Lung (tissue), 12 donors: Measurements from ENCODE around the gene PPP1R3D. TPM values are rescaled to one million over a fixed set of nuclear protein-coding genes. Genes with fewer than 3 reads are reported as not detected.
A peak's percentile ranks its signal among the peaks of the same experiment; 100 is the strongest.

ENCODE experiments used
- ATAC-seq: fragments of 200-7000 bp; cut with Tn5 transposase; one replicate; pipeline ENCODE4 v1.9.1; 2020; ENCODE audit warnings: moderate number of reproducible peaks; ENCODE audit not compliant: insufficient read depth, low FRiP score
- DNase-seq, 3 donors: peaks; one replicate each; pipeline ENCODE4 v3.0.0-alpha.2; 2013 to 2017
- H3K27ac ChIP-seq, 2 donors: one replicate each; pipeline ENCODE4 v1.5.1; 2013; ENCODE audit warnings: mild to moderate bottlenecking in 2 of 2, moderate library complexity in 2 of 2, control low read depth in 1 of 2, inconsistent platforms in 1 of 2, low read depth in 1 of 2, low read length in 1 of 2
- H3K27me3 ChIP-seq, 3 donors: one replicate each; pipeline ENCODE4 v1.5.1; 2013; ENCODE audit warnings: low read length in 2 of 3; ENCODE audit not compliant: control insufficient read depth in 3 of 3, insufficient read depth in 3 of 3
- H3K36me3 ChIP-seq, 4 donors: one replicate each; pipeline ENCODE4 v1.5.1; 2013; ENCODE audit warnings: low read length in 4 of 4, mild to moderate bottlenecking in 1 of 4, moderate library complexity in 1 of 4; ENCODE audit not compliant: control insufficient read depth in 4 of 4, insufficient read depth in 4 of 4
- H3K4me1 ChIP-seq, 5 donors: one replicate each; pipeline ENCODE4 v1.5.1; 2013; ENCODE audit warnings: low read length in 5 of 5, mild to moderate bottlenecking in 2 of 5, moderate library complexity in 1 of 5; ENCODE audit not compliant: control insufficient read depth in 5 of 5, insufficient read depth in 5 of 5
- H3K4me3 ChIP-seq: one replicate; pipeline ENCODE4 v1.5.1; 2013; ENCODE audit warnings: mild to moderate bottlenecking, control low read depth, moderate library complexity
- H3K9ac ChIP-seq, 2 donors: one replicate each; pipeline ENCODE4 v1.5.1; 2013; ENCODE audit warnings: low read length in 2 of 2, control low read depth in 1 of 2; ENCODE audit not compliant: insufficient read depth in 1 of 2
- H3K9me3 ChIP-seq, 4 donors: one replicate each; pipeline ENCODE4 v1.5.1; 2013; ENCODE audit warnings: low read length in 3 of 4, mild to moderate bottlenecking in 1 of 4, moderate library complexity in 1 of 4; ENCODE audit not compliant: control insufficient read depth in 4 of 4, insufficient read depth in 3 of 4
- WGBS, 2 donors: extraction: QIAGEN DNeasy Blood & Tissue Kit; methylation state at CpG; one replicate each; pipeline ENCODE4 v1.1.7; 2013; 5-methylcytosine and 5-hydroxymethylcytosine counted together
- polyA plus RNA-seq, 2 donors: library from polyadenylated mRNA; stranded (reverse); fragments of 200-250 nt; gene quantifications; one replicate each; pipeline ENCODE4 v1.2.1, GENCODE V29; 2013
- total RNA-seq, 2 donors: library from RNA; depleted of rRNA in 1 of 2; stranded (reverse); fragments of >200 nt in 1 of 2; gene quantifications; one replicate each; pipeline ENCODE4 v1.2.1, GENCODE V29; 2014 to 2021
- TF ChIP-seq, protein P1 (sequence below): IDR thresholded peaks from 2 replicates; pipeline ENCODE4 v1.5.1; 2012; ENCODE audit warnings: mild to moderate bottlenecking; ENCODE audit errors: control extremely low read depth, extremely low read depth
- donor health status: control.
- donor health status: control.
- donor health status: Bipolar disorder and iron deficiency.
- donor health status: healthy.
- donor health status: DM: yes; HTN: yes; CAD: no.

Gene PPP1R3D
- total and polyA plus RNA-seq, 4 donors, result 3.8 to 11.8 (median 8.1) TPM

DNA sequence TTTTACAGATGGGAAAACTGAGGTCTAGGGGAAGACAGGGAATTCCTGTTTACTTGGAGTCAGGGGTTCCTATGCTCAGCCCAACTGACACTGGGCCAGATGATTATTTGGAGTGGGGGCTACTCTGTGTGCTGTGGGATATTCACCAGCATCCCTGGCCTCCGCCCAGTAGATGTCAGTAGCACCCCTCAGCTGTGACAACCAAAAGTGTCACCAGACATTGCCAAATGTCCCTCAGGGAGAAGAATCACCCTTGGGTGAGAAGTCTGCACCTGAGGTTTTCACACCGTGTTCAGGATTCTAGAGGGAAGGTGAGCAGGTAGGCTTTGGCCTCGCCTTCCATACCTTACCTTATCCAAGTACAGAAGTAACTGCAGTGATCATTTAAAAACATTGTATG is 45.8 kb upstream of the PPP1R3D start:
- ATAC-seq, result no peak
- 80 to 91% methylated on average over 3 of the region's 3 CpGs for WGBS, 2 donors

DNA sequence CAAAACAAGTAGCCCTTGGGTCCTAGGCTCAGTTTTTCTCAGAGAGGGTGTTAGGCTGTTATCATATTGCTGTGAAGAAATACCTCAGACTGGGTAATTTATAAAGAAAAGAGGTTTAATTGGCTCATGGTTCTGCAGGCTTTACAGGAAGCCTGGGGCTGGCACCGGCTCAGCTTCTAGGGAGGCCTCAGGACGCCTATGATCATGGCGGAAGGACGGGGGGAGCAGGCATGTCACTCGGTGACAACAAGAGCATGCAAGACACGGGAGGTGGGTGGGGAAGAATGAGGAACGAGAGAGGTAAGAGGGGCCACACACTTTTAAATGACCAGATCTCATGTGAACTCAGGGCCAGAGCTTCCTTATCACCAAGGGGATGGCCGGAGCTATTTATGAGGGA is 45.1 kb upstream of the PPP1R3D start:
- WGBS, 2 donors, result 34 to 81% methylated on average over 8 of the region's 8 CpGs
- H3K27ac ChIP-seq, result peak overlapping the region in 1 of 2 donors; percentile 17
- TF ChIP-seq, protein P1, sequence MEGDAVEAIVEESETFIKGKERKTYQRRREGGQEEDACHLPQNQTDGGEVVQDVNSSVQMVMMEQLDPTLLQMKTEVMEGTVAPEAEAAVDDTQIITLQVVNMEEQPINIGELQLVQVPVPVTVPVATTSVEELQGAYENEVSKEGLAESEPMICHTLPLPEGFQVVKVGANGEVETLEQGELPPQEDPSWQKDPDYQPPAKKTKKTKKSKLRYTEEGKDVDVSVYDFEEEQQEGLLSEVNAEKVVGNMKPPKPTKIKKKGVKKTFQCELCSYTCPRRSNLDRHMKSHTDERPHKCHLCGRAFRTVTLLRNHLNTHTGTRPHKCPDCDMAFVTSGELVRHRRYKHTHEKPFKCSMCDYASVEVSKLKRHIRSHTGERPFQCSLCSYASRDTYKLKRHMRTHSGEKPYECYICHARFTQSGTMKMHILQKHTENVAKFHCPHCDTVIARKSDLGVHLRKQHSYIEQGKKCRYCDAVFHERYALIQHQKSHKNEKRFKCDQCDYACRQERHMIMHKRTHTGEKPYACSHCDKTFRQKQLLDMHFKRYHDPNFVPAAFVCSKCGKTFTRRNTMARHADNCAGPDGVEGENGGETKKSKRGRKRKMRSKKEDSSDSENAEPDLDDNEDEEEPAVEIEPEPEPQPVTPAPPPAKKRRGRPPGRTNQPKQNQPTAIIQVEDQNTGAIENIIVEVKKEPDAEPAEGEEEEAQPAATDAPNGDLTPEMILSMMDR, result no peak

More for the DNA sequence above, 45.8 kb upstream of the PPP1R3D start:
- Histone ChIP-seq H3K27me3 (no peaks in the 10 kb centered on the region), H3K4me3 (no peak overlapping the region), H3K36me3 (peaks cover 0 to 1% (median 0%) of the 10 kb centered on the region in 4 donors), H3K9me3 (no peaks in the 10 kb centered on the region), H3K9ac (no peak overlapping the region), H3K27ac (no peak overlapping the region), H3K4me1 (peaks cover 0 to 11% (median 0%) of the 10 kb centered on the region in 5 donors)
- DNase-seq, result no peak
- TF ChIP-seq, protein P1, result no peak

DNA sequence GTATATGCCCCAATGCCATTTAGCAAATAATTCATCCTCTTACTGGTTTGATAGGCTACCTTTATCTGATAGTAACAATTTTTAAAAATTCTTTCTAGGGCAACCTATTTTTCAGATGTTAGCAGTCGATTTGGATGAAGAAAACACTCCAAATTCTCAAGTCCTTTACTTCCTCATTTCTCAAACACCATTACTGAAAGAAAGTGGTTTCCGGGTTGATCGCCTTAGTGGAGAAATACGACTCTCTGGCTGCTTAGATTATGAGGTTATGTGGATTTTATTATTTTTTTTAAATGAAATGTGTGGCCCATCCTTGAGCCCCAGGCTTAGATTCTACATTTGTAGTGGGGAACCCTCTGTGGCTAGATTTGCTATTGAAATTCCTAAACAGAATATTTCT is 44.4 kb upstream of the PPP1R3D start:
- ATAC-seq (no peak), DNase-seq (peak in 1 of 3 donors; percentile 39)
- H3K27me3 ChIP-seq, result no peaks in the 10 kb centered on the region
- H3K36me3 ChIP-seq, result peaks cover 0 to 1% (median 0%) of the 10 kb centered on the region in 4 donors
- H3K9me3 ChIP-seq, result no peaks in the 10 kb centered on the region
- TF ChIP-seq, protein P1, result no peak
- peaks cover 0 to 11% (median 0%) of the 10 kb centered on the region in 5 donors for H3K4me1 ChIP-seq
- 24 to 48% methylated on average over 4 of the region's 4 CpGs for WGBS, 2 donors
- no peak overlapping the region for H3K4me3 ChIP-seq
- H3K9ac ChIP-seq, result no peak overlapping the region
- H3K27ac ChIP-seq, result no peak overlapping the region

More for the DNA sequence above, 45.1 kb upstream of the PPP1R3D start:
- H3K9ac ChIP-seq, result no peak overlapping the region
- no peak for ATAC-seq
- H3K4me3 ChIP-seq, result no peak overlapping the region
- H3K27me3 ChIP-seq, result no peaks in the 10 kb centered on the region
- peaks cover 0 to 11% (median 0%) of the 10 kb centered on the region in 5 donors for H3K4me1 ChIP-seq
- H3K36me3 ChIP-seq, result peaks cover 0 to 1% (median 0%) of the 10 kb centered on the region in 4 donors
- DNase-seq, result no peak
- H3K9me3 ChIP-seq, result no peaks in the 10 kb centered on the region

DNA sequence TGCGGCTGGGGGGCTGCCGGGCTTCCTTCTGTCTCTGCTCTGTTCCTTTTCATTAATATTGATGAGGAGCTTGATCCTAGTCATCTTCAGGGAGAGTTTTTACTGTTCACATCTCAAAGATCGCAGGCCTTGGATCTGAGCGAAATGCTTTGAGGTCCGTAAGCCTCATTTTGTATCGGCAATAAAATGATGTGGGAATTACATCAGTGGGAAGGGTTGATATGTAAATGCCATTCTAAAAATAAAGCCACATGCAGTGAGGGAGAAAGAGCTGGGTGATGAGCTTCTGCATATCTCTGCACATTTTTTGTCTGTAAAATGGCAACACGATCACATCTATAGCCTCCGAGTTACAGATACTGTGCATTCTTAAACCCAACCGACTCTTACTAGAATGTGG is 43.0 kb upstream of the PPP1R3D start:
- ATAC-seq (no peak), DNase-seq (no peak)
- peaks cover 0 to 9% (median 0%) of the 10 kb centered on the region in 5 donors for H3K4me1 ChIP-seq
- no peaks in the 10 kb centered on the region for H3K36me3 ChIP-seq
- no peaks in the 10 kb centered on the region for H3K27me3 ChIP-seq
- no peak overlapping the region for H3K27ac ChIP-seq
- H3K9ac ChIP-seq, result no peak overlapping the region
- no peak overlapping the region for H3K4me3 ChIP-seq
- 88 to 94% methylated on average over 9 of the region's 9 CpGs for WGBS, 2 donors
- H3K9me3 ChIP-seq, result no peaks in the 10 kb centered on the region
- TF ChIP-seq, protein P1, result no peak
